Measurements from ENCODE around the gene ASCC3.

Gene ASCC3, protein sequence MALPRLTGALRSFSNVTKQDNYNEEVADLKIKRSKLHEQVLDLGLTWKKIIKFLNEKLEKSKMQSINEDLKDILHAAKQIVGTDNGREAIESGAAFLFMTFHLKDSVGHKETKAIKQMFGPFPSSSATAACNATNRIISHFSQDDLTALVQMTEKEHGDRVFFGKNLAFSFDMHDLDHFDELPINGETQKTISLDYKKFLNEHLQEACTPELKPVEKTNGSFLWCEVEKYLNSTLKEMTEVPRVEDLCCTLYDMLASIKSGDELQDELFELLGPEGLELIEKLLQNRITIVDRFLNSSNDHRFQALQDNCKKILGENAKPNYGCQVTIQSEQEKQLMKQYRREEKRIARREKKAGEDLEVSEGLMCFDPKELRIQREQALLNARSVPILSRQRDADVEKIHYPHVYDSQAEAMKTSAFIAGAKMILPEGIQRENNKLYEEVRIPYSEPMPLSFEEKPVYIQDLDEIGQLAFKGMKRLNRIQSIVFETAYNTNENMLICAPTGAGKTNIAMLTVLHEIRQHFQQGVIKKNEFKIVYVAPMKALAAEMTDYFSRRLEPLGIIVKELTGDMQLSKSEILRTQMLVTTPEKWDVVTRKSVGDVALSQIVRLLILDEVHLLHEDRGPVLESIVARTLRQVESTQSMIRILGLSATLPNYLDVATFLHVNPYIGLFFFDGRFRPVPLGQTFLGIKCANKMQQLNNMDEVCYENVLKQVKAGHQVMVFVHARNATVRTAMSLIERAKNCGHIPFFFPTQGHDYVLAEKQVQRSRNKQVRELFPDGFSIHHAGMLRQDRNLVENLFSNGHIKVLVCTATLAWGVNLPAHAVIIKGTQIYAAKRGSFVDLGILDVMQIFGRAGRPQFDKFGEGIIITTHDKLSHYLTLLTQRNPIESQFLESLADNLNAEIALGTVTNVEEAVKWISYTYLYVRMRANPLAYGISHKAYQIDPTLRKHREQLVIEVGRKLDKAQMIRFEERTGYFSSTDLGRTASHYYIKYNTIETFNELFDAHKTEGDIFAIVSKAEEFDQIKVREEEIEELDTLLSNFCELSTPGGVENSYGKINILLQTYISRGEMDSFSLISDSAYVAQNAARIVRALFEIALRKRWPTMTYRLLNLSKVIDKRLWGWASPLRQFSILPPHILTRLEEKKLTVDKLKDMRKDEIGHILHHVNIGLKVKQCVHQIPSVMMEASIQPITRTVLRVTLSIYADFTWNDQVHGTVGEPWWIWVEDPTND (N-terminal part only)

DNA sequence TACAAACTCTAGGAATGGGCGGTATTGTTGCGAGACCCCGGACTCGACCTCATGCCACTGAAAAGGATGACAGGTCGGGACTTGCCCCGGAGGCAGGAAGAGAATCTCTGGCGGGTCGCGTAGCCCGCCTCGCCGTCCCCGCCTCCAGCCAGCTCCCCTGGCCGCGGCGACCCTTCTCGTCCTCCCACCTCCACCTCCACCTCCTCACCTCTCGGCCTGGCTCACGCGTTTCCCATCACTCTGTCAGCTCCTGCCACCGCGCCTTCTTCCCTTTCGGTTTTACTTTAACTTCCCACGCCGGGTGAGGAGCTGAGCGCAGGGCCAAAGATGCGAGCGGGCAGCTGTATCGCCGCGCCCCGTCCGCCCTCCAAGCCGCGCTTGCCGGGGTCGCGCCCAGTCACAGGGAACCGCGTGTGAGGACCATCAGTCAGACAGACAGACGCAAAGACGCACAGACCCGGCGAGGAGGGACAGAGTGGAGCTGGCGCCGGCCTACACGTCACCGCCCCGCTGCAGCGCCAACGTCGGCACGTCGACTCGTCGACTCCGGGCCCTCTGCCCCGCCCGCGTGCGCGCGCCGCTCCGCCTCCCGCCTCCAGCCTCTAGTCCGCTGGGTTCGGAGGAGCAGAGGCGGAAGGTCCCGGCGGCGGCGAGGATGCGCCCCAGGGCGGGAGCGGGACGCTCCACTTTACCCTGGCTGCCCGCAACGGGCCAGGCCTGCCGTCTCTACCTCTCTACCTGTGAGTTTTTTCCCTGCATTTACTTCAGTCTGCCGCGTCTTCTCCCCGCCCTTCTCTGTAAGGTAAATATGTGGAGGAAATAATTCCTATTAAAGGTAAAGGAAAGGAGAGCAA lies at the start of gene ASCC3:
Gene ASCC3 (minus strand): TSS at position 477 of the 854 bp plus-strand sequence. CDS start 13,332 bp downstream, outside the sequence.
- peak within 1 kb of the TSS; percentile 91 for H3K27ac ChIP-seq
- TF ChIP-seq, protein P1, sequence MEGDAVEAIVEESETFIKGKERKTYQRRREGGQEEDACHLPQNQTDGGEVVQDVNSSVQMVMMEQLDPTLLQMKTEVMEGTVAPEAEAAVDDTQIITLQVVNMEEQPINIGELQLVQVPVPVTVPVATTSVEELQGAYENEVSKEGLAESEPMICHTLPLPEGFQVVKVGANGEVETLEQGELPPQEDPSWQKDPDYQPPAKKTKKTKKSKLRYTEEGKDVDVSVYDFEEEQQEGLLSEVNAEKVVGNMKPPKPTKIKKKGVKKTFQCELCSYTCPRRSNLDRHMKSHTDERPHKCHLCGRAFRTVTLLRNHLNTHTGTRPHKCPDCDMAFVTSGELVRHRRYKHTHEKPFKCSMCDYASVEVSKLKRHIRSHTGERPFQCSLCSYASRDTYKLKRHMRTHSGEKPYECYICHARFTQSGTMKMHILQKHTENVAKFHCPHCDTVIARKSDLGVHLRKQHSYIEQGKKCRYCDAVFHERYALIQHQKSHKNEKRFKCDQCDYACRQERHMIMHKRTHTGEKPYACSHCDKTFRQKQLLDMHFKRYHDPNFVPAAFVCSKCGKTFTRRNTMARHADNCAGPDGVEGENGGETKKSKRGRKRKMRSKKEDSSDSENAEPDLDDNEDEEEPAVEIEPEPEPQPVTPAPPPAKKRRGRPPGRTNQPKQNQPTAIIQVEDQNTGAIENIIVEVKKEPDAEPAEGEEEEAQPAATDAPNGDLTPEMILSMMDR (conservative IDR thresholded peaks at IDR 0.05; ENCODE audit: low read depth): no peak

DNA sequence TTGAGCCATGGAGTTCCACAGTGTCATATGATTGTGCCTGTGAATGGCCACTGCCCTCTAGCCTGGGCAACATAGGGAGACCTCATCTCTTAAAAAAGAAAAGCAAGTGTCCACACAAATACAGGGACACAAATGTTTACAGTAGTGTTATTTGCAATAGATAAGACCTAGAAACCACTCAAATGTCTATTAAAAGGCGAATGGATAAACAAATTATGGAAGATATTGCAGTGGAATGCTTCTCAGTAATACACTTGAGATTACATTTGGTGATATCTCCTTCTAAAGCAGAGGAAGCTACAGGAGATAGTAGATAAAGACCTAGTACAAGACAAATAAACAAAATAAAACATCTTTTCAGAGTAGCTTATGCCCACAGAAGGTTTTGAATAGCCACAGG lies 44.6 kb upstream of the ASCC3 start:
- no peak overlapping the region for H3K27ac ChIP-seq
- TF ChIP-seq, protein P1 (conservative IDR thresholded peaks at IDR 0.05; ENCODE audit: low read depth): no peak
- ChIA-PET CTCF (no interaction called here), POLR2A (ENCODE audit: low non-redundant PET) (no interaction called here)
- DNase-seq (ENCODE audit: low spot score): no peak

More for the DNA sequence above, at the start of gene ASCC3:
- CTCF ChIA-PET: no interaction called here
- peak; percentile 80 for DNase-seq (ENCODE audit: low spot score)
- POLR2A ChIA-PET (ENCODE audit: low non-redundant PET): no interaction called here

DNA sequence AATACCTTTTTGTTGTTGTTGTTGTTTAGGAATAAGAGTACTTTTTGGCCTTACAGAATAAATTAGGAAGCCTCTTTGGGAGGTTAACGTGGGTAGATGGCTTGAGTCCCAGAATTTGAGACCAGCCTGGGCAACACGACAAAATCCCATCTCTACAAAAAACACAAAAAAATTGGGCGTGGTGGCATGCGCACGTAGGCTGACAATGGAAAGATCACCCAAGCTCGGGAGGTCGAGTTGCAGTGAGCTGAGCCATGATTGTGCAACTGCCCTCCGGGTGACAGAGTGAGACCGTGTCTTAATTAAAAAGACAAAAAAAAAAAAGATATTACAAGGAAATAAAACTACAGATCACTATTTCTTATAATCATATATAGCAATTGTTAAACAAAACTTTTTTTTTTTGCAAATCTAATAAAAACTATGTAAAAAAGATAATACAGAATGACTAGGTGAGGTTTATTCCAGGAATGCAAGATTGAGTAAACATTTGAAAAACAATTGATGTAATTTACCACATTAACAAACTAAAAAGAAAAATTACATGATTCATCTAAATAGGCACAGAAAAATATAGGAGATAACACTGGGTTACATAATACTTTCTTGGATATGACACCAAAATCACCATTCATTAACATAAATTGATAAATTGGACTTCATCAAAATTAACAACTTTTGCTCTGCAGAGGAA lies 43.6 kb upstream of the ASCC3 start:
- POLR2A ChIA-PET (ENCODE audit: low non-redundant PET): no interaction called here
- TF ChIP-seq, protein P1 (conservative IDR thresholded peaks at IDR 0.05; ENCODE audit: low read depth): no peak
- CTCF ChIA-PET: no interaction called here
- H3K27ac ChIP-seq: no peak overlapping the region
- DNase-seq (ENCODE audit: low spot score): peak; percentile 24

DNA sequence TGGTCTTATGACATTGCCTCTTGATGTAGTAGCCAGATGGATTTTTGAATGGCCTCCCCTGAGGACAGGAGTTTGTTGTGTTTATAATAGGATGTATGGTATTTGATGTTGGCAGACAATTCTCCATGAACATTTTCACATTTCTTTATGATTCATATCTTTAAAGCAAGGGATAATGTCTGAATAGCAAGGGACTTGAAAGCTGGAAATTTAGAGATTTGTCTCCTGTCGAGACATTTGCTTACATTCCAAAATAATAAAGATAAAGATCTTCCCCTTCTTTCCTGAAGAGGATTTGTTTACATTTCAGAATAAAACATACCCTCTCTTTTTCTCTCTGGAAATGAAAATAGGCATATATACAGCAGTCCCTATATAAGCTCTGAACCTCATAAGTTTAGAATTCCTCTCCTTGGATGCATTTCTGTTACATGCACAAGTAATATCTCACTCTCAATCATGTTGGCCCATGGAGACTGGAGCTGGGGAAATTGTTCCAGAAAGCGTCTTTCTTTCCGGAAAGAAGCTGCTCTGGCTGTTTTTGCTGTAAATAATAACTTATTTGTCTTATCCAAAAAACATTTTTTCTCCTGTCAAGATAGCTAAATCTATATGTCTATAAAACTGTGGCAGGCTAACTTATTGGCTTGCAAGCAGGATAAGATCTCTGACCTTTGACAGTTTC lies 42.5 kb upstream of the ASCC3 start:
- no peak overlapping the region for H3K27ac ChIP-seq
- TF ChIP-seq, protein P1 (conservative IDR thresholded peaks at IDR 0.05; ENCODE audit: low read depth): no peak
- ChIA-PET CTCF (no interaction called here), POLR2A (ENCODE audit: low non-redundant PET) (no interaction called here)
- no peak for DNase-seq (ENCODE audit: low spot score)

DNA sequence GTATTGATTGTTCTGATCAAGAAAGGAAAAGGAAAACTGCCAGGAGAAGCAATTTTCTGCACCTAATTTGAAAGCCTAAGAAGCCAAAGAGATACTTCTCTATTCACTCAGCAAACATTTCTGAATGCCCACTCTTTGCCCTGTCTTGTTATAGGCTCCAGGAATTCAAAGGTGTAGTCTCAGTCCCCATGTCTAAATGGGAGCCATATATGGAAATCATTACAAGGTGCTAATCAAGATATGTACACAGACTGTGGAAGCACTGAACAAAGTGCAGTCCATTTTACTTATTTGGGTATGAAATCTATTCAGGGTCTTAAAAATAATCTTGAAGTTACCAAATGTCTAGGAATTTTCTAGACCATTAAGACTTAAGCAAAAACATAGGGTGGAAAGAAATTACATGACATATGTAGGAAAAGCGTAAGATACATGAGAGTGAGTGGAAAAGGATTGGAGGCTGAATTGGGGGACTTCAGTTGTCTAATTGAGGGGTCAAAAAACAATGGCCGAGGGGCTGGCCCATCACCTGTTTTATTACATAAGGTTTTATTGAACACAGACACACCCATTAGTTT lies 39.0 kb upstream of the ASCC3 start:
- POLR2A ChIA-PET (ENCODE audit: low non-redundant PET): no interaction called here
- no peak for DNase-seq (ENCODE audit: low spot score)
- CTCF ChIA-PET: no interaction called here
- TF ChIP-seq, protein P1 (conservative IDR thresholded peaks at IDR 0.05; ENCODE audit: low read depth): no peak
- H3K27ac ChIP-seq: no peak overlapping the region
